H9 (cell line): ENCODE measurements around the gene COPS6. TPM values are rescaled to one million over a fixed set of nuclear protein-coding genes. Genes with fewer than 3 reads are reported as not detected.

ENCODE experiments used
- DNase-seq: peaks from one replicate; pipeline ENCODE4 v3.0.0-alpha.2; 2017
- H2AFZ ChIP-seq: one replicate; pipeline ENCODE4 v1.6.1; 2013; ENCODE audit warnings: mild to moderate bottlenecking, low read length, control low read depth, moderate library complexity
- H2AK5ac ChIP-seq: 2 replicates; pipeline ENCODE4 v1.6.1; 2013; ENCODE audit warnings: low read length, control low read depth, mixed read lengths; ENCODE audit not compliant: insufficient read length
- H2BK120ac ChIP-seq: one replicate; pipeline ENCODE4 v1.6.1; 2013; ENCODE audit warnings: low read depth, mild to moderate bottlenecking, low read length, control low read depth, inconsistent platforms; ENCODE audit not compliant: poor library complexity, severe bottlenecking
- H2BK12ac ChIP-seq: 2 replicates; pipeline ENCODE4 v1.6.1; 2013; ENCODE audit warnings: low read length, control low read depth, mixed read lengths, low read depth; ENCODE audit not compliant: insufficient read length
- H2BK15ac ChIP-seq: 2 replicates; pipeline ENCODE4 v1.6.1; 2013; ENCODE audit warnings: low read depth, low read length, control low read depth
- H2BK20ac ChIP-seq: one replicate; pipeline ENCODE4 v1.6.1; 2013; ENCODE audit warnings: low read depth, mild to moderate bottlenecking, low read length, control low read depth, inconsistent platforms; ENCODE audit not compliant: poor library complexity, severe bottlenecking
- H2BK5ac ChIP-seq: 2 replicates; pipeline ENCODE4 v1.6.1; 2013; ENCODE audit warnings: low read length, control low read depth, mixed read lengths; ENCODE audit not compliant: insufficient read length
- H3K14ac ChIP-seq: 2 replicates; pipeline ENCODE4 v1.6.1; 2013; ENCODE audit warnings: low read length, control low read depth; ENCODE audit not compliant: insufficient read depth
- H3K18ac ChIP-seq: 2 replicates; pipeline ENCODE4 v1.6.1; 2013; ENCODE audit warnings: low read depth, mild to moderate bottlenecking, mixed read lengths, low read length, control low read depth; ENCODE audit not compliant: insufficient read length
- H3K23ac ChIP-seq: 2 replicates; pipeline ENCODE4 v1.6.1; 2013; ENCODE audit warnings: low read length, control low read depth, mixed read lengths, low read depth; ENCODE audit not compliant: insufficient read length
- H3K23me2 ChIP-seq: 2 replicates; pipeline ENCODE4 v1.6.1; 2013; ENCODE audit warnings: low read depth, mild to moderate bottlenecking, mixed read lengths, low read length, control low read depth; ENCODE audit not compliant: insufficient read length, poor library complexity, severe bottlenecking
- H3K27ac ChIP-seq: 2 replicates; pipeline ENCODE4 v1.5.1; 2013; ENCODE audit warnings: low read length, control low read depth, mixed read lengths, low read depth; ENCODE audit not compliant: insufficient read length
- H3K27me3 ChIP-seq: 2 replicates; pipeline ENCODE4 v1.6.1; 2013; ENCODE audit warnings: low read length, control low read depth, inconsistent platforms; ENCODE audit not compliant: insufficient read depth
- H3K4ac ChIP-seq: 2 replicates; pipeline ENCODE4 v1.6.1; 2013; ENCODE audit warnings: low read depth, mild to moderate bottlenecking, control low read depth, inconsistent platforms, low read length, moderate library complexity
- H3K4me1 ChIP-seq: 2 replicates; pipeline ENCODE4 v1.6.1; 2013; ENCODE audit warnings: low read length, control low read depth, inconsistent platforms; ENCODE audit not compliant: insufficient read depth
- H3K4me2 ChIP-seq: 2 replicates; pipeline ENCODE4 v1.6.1; 2013; ENCODE audit warnings: low read length, control low read depth, mixed read lengths; ENCODE audit not compliant: insufficient read length, insufficient read depth
- H3K56ac ChIP-seq: 2 replicates; pipeline ENCODE4 v1.6.1; 2013; ENCODE audit warnings: low read depth, mild to moderate bottlenecking, mixed read lengths, low read length, control low read depth; ENCODE audit not compliant: insufficient read length
- H3K79me1 ChIP-seq: 2 replicates; pipeline ENCODE4 v1.6.1; 2013; ENCODE audit warnings: low read depth, mild to moderate bottlenecking, moderate library complexity, low read length, control low read depth, inconsistent platforms; ENCODE audit not compliant: insufficient read depth, poor library complexity, severe bottlenecking
- H3K79me2 ChIP-seq: 2 replicates; pipeline ENCODE4 v1.6.1; 2013; ENCODE audit warnings: low read length, control low read depth, inconsistent platforms; ENCODE audit not compliant: insufficient read depth
- H3K9ac ChIP-seq: 2 replicates; pipeline ENCODE4 v1.6.1; 2013; ENCODE audit warnings: low read length, control low read depth, mixed read lengths; ENCODE audit not compliant: insufficient read length; ENCODE audit errors: extremely low read depth
- H3K9me3 ChIP-seq: one replicate; pipeline ENCODE4 v1.6.1; 2013; ENCODE audit warnings: low read depth, low read length, inconsistent platforms; ENCODE audit not compliant: control insufficient read depth
- H3T11ph ChIP-seq: one replicate; pipeline ENCODE4 v1.6.1; 2013; ENCODE audit warnings: mild to moderate bottlenecking, low read length, control low read depth, inconsistent platforms
- H4K20me1 ChIP-seq: one replicate; pipeline ENCODE4 v1.6.1; 2013; ENCODE audit not compliant: control insufficient read depth, insufficient read length, insufficient read depth
- H4K5ac ChIP-seq: 2 replicates; pipeline ENCODE4 v1.6.1; 2013; ENCODE audit warnings: low read depth, mild to moderate bottlenecking, mixed read lengths, low read length, control low read depth; ENCODE audit not compliant: insufficient read length
- H4K8ac ChIP-seq: replicated peaks from 2 replicates; pipeline ENCODE4 v1.6.1; 2013; ENCODE audit warnings: low read length, control low read depth, mixed read lengths, low read depth; ENCODE audit not compliant: insufficient read length
- H4K91ac ChIP-seq: 2 replicates; pipeline ENCODE4 v1.6.1; 2013; ENCODE audit warnings: low read depth, mild to moderate bottlenecking, moderate library complexity, mixed read lengths, low read length, control low read depth; ENCODE audit not compliant: insufficient read length
- H3K27ac Mint-ChIP-seq, 3 experiments: 2 replicates in 2 of 3; 3 replicates in 1 of 3; pipeline ENCODE4 v1.8.0; 2020 to 2021; ENCODE audit warnings: mixed read lengths in 3 of 3, mild to moderate bottlenecking in 1 of 3, moderate library complexity in 1 of 3
- H3K27me3 Mint-ChIP-seq: 2 replicates; pipeline ENCODE4 v1.8.0; 2021; ENCODE audit warnings: low read depth, mild to moderate bottlenecking, moderate library complexity, mixed read lengths
- H3K36me3 Mint-ChIP-seq, 3 experiments: 2 replicates in 2 of 3; 3 replicates in 1 of 3; pipeline ENCODE4 v1.8.0; 2020 to 2021; ENCODE audit warnings: low read depth in 3 of 3, mixed read lengths in 3 of 3; ENCODE audit not compliant: insufficient read depth in 1 of 3
- H3K4me1 Mint-ChIP-seq, 2 experiments: 2 replicates each; pipeline ENCODE4 v1.8.0; 2020; ENCODE audit warnings: mixed read lengths in 2 of 2
- H3K4me3 Mint-ChIP-seq, 2 experiments: 2 replicates in 1 of 2; 3 replicates in 1 of 2; pipeline ENCODE4 v1.8.0; 2020 to 2021; ENCODE audit warnings: mild to moderate bottlenecking in 2 of 2, mixed read lengths in 2 of 2, moderate library complexity in 1 of 2
- H3K9me3 Mint-ChIP-seq, 2 experiments: 2 replicates in 1 of 2; 3 replicates in 1 of 2; pipeline ENCODE4 v1.8.0; 2020; ENCODE audit warnings: mild to moderate bottlenecking in 2 of 2, mixed read lengths in 2 of 2, moderate library complexity in 1 of 2
- WGBS: extraction: QIAGEN DNeasy Blood & Tissue Kit; methylation state at CpG from one replicate; pipeline ENCODE4 v1.1.7; 2013; ENCODE audit warnings: missing lambda C conversion rate, low lambda C conversion rate, mixed read lengths; ENCODE audit not compliant: insufficient read length; ENCODE audit errors: extremely low coverage; 5-methylcytosine and 5-hydroxymethylcytosine counted together
- total RNA-seq: library from RNA; stranded (reverse); gene quantifications from 2 replicates; pipeline ENCODE4 v1.2.1, GENCODE V29; 2021
- TF ChIP-seq, protein P1 (sequence below): fragments of 200-600 bp; sonication (generic); conservative IDR thresholded peaks from 3 replicates; pipeline ENCODE4 v1.8.0; 2021; ENCODE audit warnings: antibody characterized with exemption, mild to moderate bottlenecking

COPS6 gene
- total RNA-seq, 1 experiment from 2014 or later = 140 TPM

DNA sequence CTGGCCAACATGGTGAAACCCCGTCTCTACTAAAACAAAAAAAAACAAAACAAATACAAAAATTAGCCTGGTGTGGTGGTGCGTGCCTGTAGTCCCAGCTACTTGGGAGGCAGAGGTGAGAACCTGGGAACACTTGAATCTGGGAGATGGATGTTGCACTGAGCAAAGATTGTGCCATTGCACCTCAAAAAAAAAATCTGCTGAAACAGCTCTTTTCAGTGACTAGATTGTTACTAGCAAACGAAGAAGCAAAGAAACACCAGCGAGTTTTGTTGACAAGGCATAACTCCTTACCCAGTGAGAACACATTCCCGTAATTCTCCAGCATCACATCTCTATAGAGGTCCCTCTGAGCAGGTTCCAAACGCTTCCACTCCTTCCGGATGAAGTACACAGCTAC, 13.9 kb upstream of the COPS6 start:
- peaks cover 5% of the 10 kb centered on the region; the same call in 1 of the 2 replicates for H3K27me3 Mint-ChIP-seq
- H3K4me3 Mint-ChIP-seq = no peak overlapping the region

More for the DNA sequence above, 13.9 kb upstream of the COPS6 start:
- H3K36me3 Mint-ChIP-seq = peaks cover 97 to 99% (median 97%) of the 10 kb centered on the region in 3 experiments
- no peak overlapping the region for H3K4me2 ChIP-seq
- peaks cover 57% of the 10 kb centered on the region for H3K9me3 ChIP-seq
- no peak overlapping the region for H2BK5ac ChIP-seq
- H4K5ac ChIP-seq = no peak overlapping the region
- no peak overlapping the region for H4K8ac ChIP-seq
- DNase-seq = no peak
- no peak overlapping the region for H3K9ac ChIP-seq
- H3K27ac ChIP-seq = no peak overlapping the region
- no CpG with 5 or more reads among the region's 7 CpGs for WGBS
- H3K4ac ChIP-seq = no peak overlapping the region
- peaks cover 17% of the 10 kb centered on the region for H3K79me2 ChIP-seq
- H3K27ac Mint-ChIP-seq = no peak overlapping the region
- peaks cover 72 to 89% of the 10 kb centered on the region in 2 experiments for H3K9me3 Mint-ChIP-seq
- no peak overlapping the region for H2BK20ac ChIP-seq
- no peak overlapping the region for H3K14ac ChIP-seq
- no peak overlapping the region for H2BK120ac ChIP-seq
- H3K18ac ChIP-seq = no peak overlapping the region
- H4K20me1 ChIP-seq = no peaks in the 10 kb centered on the region
- H3K79me1 ChIP-seq = no peaks in the 10 kb centered on the region
- no peaks in the 10 kb centered on the region for H3K23me2 ChIP-seq
- H3K56ac ChIP-seq = no peak overlapping the region
- peaks cover under 1 to 4% of the 10 kb centered on the region in 2 experiments; a peak in 1 of 4 replicates for H3K4me1 Mint-ChIP-seq
- H3K27me3 ChIP-seq = no peaks in the 10 kb centered on the region
- H2BK15ac ChIP-seq = no peak overlapping the region
- H3K4me1 ChIP-seq = no peaks in the 10 kb centered on the region
- no peak overlapping the region for H4K91ac ChIP-seq
- TF ChIP-seq, protein P1, sequence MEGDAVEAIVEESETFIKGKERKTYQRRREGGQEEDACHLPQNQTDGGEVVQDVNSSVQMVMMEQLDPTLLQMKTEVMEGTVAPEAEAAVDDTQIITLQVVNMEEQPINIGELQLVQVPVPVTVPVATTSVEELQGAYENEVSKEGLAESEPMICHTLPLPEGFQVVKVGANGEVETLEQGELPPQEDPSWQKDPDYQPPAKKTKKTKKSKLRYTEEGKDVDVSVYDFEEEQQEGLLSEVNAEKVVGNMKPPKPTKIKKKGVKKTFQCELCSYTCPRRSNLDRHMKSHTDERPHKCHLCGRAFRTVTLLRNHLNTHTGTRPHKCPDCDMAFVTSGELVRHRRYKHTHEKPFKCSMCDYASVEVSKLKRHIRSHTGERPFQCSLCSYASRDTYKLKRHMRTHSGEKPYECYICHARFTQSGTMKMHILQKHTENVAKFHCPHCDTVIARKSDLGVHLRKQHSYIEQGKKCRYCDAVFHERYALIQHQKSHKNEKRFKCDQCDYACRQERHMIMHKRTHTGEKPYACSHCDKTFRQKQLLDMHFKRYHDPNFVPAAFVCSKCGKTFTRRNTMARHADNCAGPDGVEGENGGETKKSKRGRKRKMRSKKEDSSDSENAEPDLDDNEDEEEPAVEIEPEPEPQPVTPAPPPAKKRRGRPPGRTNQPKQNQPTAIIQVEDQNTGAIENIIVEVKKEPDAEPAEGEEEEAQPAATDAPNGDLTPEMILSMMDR = no peak
- H3T11ph ChIP-seq = no peak overlapping the region
- no peak overlapping the region for H3K23ac ChIP-seq
- H2AFZ ChIP-seq = no peak overlapping the region
- no peak overlapping the region for H2BK12ac ChIP-seq
- no peak overlapping the region for H2AK5ac ChIP-seq
